Ovary (tissue), 9 donors: ENCODE data around the gene PGRMC2. TPM values are rescaled to one million over a fixed set of nuclear protein-coding genes. Genes with fewer than 3 reads are reported as not detected.

Experiments
- DNase-seq, 5 donors: peaks; one replicate each; pipeline ENCODE4 v3.0.0-alpha.2; 2019 to 2020
- H3K27ac ChIP-seq, 2 donors: fragments of 200-600 bp; one replicate each; pipeline versions ENCODE4 v1.5.1 to v1.8.0; 2019 to 2022
- H3K27me3 ChIP-seq: fragments of 200-600 bp; one replicate; pipeline ENCODE4 v1.8.0; 2022
- H3K36me3 ChIP-seq: fragments of 200-600 bp; sonication (generic); one replicate; pipeline ENCODE4 v1.5.1; 2019
- H3K4me1 ChIP-seq: one replicate; pipeline ENCODE4 v1.8.1; 2013; ENCODE audit warnings: mild to moderate bottlenecking, moderate library complexity; ENCODE audit not compliant: insufficient read depth
- H3K4me3 ChIP-seq: fragments of 200-600 bp; sonication (generic); one replicate; pipeline ENCODE4 v1.5.1; 2017
- H3K9me3 ChIP-seq, 2 donors: fragments of 200-600 bp in 1 of 2; sonication (generic) in 1 of 2; one replicate each; pipeline versions ENCODE4 v1.5.1 to v1.8.1; 2013 to 2019; ENCODE audit warnings: mild to moderate bottlenecking in 1 of 2, moderate library complexity in 1 of 2
- CTCF ChIP-seq, 3 donors: fragments of 450-650 bp in 2 of 3; fragments of 200-600 bp in 1 of 3; IDR thresholded peaks; one replicate each; pipeline versions ENCODE4 v1.5.1 to v1.8.0; 2016 to 2022; ENCODE audit warnings: antibody characterized with exemption in 3 of 3, mild to moderate bottlenecking in 1 of 3
- EP300 ChIP-seq: sonication (generic); formaldehyde crosslinking; IDR thresholded peaks from one replicate; pipeline ENCODE4 v1.6.1; 2017; ENCODE audit warnings: antibody characterized with exemption
- POLR2A ChIP-seq: fragments of 450-650 bp; IDR thresholded peaks from one replicate; pipeline ENCODE4 v1.6.1; 2017; ENCODE audit warnings: antibody characterized with exemption, mild to moderate bottlenecking, moderate library complexity
- WGBS, 3 donors: extraction: QIAGEN DNeasy Blood & Tissue Kit in 1 of 3; methylation state at CpG; one replicate each; pipeline versions ENCODE4 v1.1.5 to v1.1.7; 2013 to 2017; 5-methylcytosine and 5-hydroxymethylcytosine counted together
- intact Hi-C, 4 donors: fragments of 100-400 bp; cut with DNase I; formaldehyde crosslinking; loops; one replicate each; pipeline versions ENCODE4 v1.11.0 to v1.15.1; 2022 to 2023
- polyA plus RNA-seq, 2 donors: library from polyadenylated mRNA; stranded (reverse); fragments of 200-250 nt in 1 of 2; fragments of 350-450 nt in 1 of 2; fragmentation: Illumina TruSeq in 1 of 2; extraction: RNeasy Lipid Tissue Mini Kit (QIAGEN cat#74804) in 1 of 2; gene quantifications; one replicate each; pipeline ENCODE4 v1.2.3, GENCODE V29; 2013 to 2014
- total RNA-seq, 7 donors: library from RNA; depleted of rRNA in 2 of 7; stranded (reverse); fragments of >200 nt in 2 of 7; fragmentation: NEBNext Ultra II Directional in 3 of 7; extraction: Animal tissue kit (Norgen Biotek cat#: 25700) in 3 of 7; gene quantifications; one replicate each; pipeline versions ENCODE4 v1.1.0 to v1.2.4, GENCODE V29; 2016 to 2023
- donor health status: DM: no; HTN: no; CAD: no; lungs with moderate emphysema.
- donor health status: DM: no; HTN: no; CAD: no.
- donor health status: Bipolar disorder and iron deficiency.
- donor health status: DM: yes; HTN: yes; CAD: no.
- donor health status: DM: no; HTN: no; CAD: no.
- donor health status: DM: yes; HTN: yes; CAD: no.

The PGRMC2 gene
- total and polyA plus RNA-seq, 9 donors: 23.2 to 222 (median 56.9) TPM

- no peak for DNase-seq
- no peak for TF ChIP-seq POLR2A
- TF ChIP-seq EP300: no peak
- TF ChIP-seq CTCF (IDR thresholded peaks at IDR 0.05): no peak
- Histone ChIP-seq H3K27me3 (no peaks in the 10 kb centered on the region), H3K4me3 (no peak overlapping the region), H3K4me1 (no peaks in the 10 kb centered on the region), H3K9me3 (no peaks in the 10 kb centered on the region), H3K27ac (no peak overlapping the region), H3K36me3 (no peaks in the 10 kb centered on the region)
- 95 to 96% (median 96%) methylated on average over 3 of the region's 3 CpGs for WGBS, 3 donors
- intact Hi-C loops: no loop called here
Measured at GRCh38 chr4:128241019-128241418, 46.6 kb downstream of the PGRMC2 start.

GRCh38 chr4:128234836-128235235, 52.8 kb downstream of the PGRMC2 start:
- no peaks in the 10 kb centered on the region for H3K4me1 ChIP-seq
- WGBS, 3 donors: 89 to 99% (median 97%) methylated on average over 3 of the region's 3 CpGs
- no peaks in the 10 kb centered on the region for H3K9me3 ChIP-seq
- H3K27me3 ChIP-seq: no peaks in the 10 kb centered on the region
- no peak overlapping the region for H3K27ac ChIP-seq
- no peaks in the 10 kb centered on the region for H3K36me3 ChIP-seq
- no peak for TF ChIP-seq POLR2A
- TF ChIP-seq EP300: no peak
- no peak for DNase-seq
- no peak overlapping the region for H3K4me3 ChIP-seq
- intact Hi-C loops: no loop called here

- Histone ChIP-seq H3K27ac (no peak overlapping the region), H3K27me3 (no peaks in the 10 kb centered on the region), H3K4me1 (no peaks in the 10 kb centered on the region), H3K36me3 (no peaks in the 10 kb centered on the region), H3K4me3 (no peak overlapping the region), H3K9me3 (no peaks in the 10 kb centered on the region)
- 86 to 92% (median 90%) methylated on average over 3 of the region's 3 CpGs for WGBS, 3 donors
- TF ChIP-seq POLR2A (no peak), EP300 (no peak), CTCF (IDR thresholded peaks at IDR 0.05) (no peak)
- intact Hi-C loops: no loop called here
- no peak for DNase-seq
Measured at GRCh38 chr4:128232719-128233118, 54.9 kb downstream of the PGRMC2 start.

GRCh38 chr4:128228845-128229795, 58.5 kb downstream of the PGRMC2 start:
- no peaks in the 10 kb centered on the region for H3K9me3 ChIP-seq
- 59 to 64% (median 61%) methylated on average over 6 of the region's 6 CpGs for WGBS, 3 donors
- no peak for DNase-seq
- H3K4me1 ChIP-seq: no peaks in the 10 kb centered on the region
- H3K4me3 ChIP-seq: no peak overlapping the region
- TF ChIP-seq POLR2A (no peak), CTCF (IDR thresholded peaks at IDR 0.05) (no peak), EP300 (no peak)
- H3K27me3 ChIP-seq: no peaks in the 10 kb centered on the region
- no peak overlapping the region for H3K27ac ChIP-seq
- intact Hi-C loops: no loop called here
- no peaks in the 10 kb centered on the region for H3K36me3 ChIP-seq

GRCh38 chr4:128227991-128228571, 59.5 kb downstream of the PGRMC2 start:
- no peak for DNase-seq
- WGBS, 3 donors: 65 to 78% (median 70%) methylated on average over 2 of the region's 2 CpGs
- Histone ChIP-seq H3K4me3 (no peak overlapping the region), H3K27me3 (no peaks in the 10 kb centered on the region), H3K36me3 (no peaks in the 10 kb centered on the region), H3K9me3 (no peaks in the 10 kb centered on the region), H3K27ac (no peak overlapping the region), H3K4me1 (no peaks in the 10 kb centered on the region)
- intact Hi-C loops: no loop called here
- no peak for TF ChIP-seq CTCF (IDR thresholded peaks at IDR 0.05)
- TF ChIP-seq EP300: no peak
- no peak for TF ChIP-seq POLR2A
